Measurements from ENCODE around the gene ADAMTS9.

Gene ADAMTS9

DNA sequence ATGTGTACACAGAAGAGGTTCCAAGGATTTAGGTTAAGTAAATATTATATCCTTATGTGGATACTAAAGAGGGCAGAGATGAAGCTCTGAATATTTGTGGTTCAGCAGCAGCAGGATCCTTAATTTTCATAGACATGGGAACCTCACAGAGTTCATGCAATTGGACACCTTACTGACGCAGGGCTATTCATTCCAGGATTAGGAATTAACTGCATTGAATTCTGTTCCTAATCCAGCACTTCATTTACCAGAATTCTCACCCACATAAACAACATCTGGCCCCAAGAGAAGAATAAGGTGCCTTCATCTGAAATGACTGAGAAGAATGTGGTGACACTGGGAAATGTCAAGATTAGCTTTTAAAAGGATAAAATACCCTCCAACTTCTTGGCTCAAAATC, 62.4 kb downstream of the ADAMTS9 start:
- Mint-ChIP-seq H3K4me3 (no peak overlapping the region), H3K27me3 (no peaks in the 10 kb centered on the region), H3K9me3 (peaks cover 18% of the 10 kb centered on the region), H3K36me3 (ENCODE audit: low read depth) (no peaks in the 10 kb centered on the region), H3K27ac (no peak overlapping the region), H3K4me1 (ENCODE audit: low read depth) (no peaks in the 10 kb centered on the region)

- Mint-ChIP-seq H3K36me3 (ENCODE audit: low read depth) (no peaks in the 10 kb centered on the region), H3K9me3 (peaks cover 18% of the 10 kb centered on the region), H3K4me1 (ENCODE audit: low read depth) (no peaks in the 10 kb centered on the region), H3K27me3 (no peaks in the 10 kb centered on the region), H3K4me3 (no peak overlapping the region), H3K27ac (no peak overlapping the region)
Observed at GRCh38 chr3:64623125-64623524, 64.7 kb downstream of the ADAMTS9 start.

DNA sequence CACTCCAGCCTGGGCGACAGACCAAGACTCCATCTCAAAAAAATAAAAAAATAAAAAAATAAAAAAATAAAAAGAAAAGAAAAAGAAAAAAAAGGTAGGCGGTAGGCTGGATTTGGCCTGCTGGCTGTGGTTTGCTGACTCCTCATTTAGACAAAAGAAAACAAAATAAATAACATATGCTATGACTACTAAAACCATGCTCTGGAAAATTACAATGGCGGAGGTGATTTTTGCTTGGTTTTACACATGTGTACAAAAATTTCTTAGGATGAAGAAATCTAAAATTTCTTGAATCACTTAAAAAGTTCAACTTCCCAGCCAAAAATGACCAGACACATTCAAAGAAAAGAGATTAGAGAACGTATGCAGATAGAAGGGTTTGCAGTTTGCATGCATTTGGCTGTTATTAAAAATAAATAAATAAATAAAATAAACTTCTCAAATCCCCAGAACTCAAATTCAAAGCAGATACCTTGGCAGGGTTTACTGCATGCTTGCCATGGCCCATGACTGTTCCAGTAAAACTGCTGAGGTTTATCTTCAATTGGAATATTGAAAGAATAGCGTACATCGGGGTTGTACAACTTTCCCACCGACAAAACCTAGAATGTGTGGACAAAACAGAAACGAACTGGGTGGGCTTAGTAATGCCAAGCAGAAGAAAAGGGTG, 65.9 kb downstream of the ADAMTS9 start:
- Mint-ChIP-seq H3K4me3 (no peak overlapping the region), H3K4me1 (ENCODE audit: low read depth) (no peaks in the 10 kb centered on the region), H3K27ac (no peak overlapping the region), H3K9me3 (peaks cover 18% of the 10 kb centered on the region), H3K27me3 (no peaks in the 10 kb centered on the region), H3K36me3 (ENCODE audit: low read depth) (no peaks in the 10 kb centered on the region)

- Mint-ChIP-seq H3K4me3 (no peak overlapping the region), H3K4me1 (ENCODE audit: low read depth) (no peaks in the 10 kb centered on the region), H3K27ac (no peak overlapping the region), H3K36me3 (ENCODE audit: low read depth) (no peaks in the 10 kb centered on the region), H3K27me3 (no peaks in the 10 kb centered on the region), H3K9me3 (peaks cover 18% of the 10 kb centered on the region)
Observed at GRCh38 chr3:64621275-64621674, 66.5 kb downstream of the ADAMTS9 start.

DNA sequence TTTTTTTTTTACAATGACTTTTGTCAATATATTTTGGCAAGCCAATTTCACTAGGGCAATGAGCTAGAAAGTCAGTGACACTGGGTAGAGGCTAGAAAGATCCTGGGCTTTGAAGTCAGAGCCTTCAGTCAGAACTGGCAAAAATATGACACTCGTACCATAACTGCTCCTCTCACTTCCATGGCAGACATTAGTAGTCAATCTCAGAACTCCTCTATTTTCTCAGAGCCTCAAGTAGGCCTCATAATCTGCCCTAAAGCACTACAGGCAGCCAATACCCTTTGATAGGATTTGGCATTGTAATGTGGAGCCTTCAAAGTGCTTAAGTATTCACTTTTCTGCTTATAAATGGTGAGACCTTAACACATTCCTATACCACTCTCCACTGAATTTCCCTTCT, 67.8 kb downstream of the ADAMTS9 start:
- no peaks in the 10 kb centered on the region for H3K4me1 Mint-ChIP-seq (ENCODE audit: low read depth)
- H3K27ac Mint-ChIP-seq = no peak overlapping the region
- no peaks in the 10 kb centered on the region for H3K27me3 Mint-ChIP-seq
- peaks cover 18% of the 10 kb centered on the region for H3K9me3 Mint-ChIP-seq
- H3K4me3 Mint-ChIP-seq = no peak overlapping the region
- H3K36me3 Mint-ChIP-seq (ENCODE audit: low read depth) = no peaks in the 10 kb centered on the region

- Mint-ChIP-seq H3K27ac (no peak overlapping the region), H3K36me3 (ENCODE audit: low read depth) (no peaks in the 10 kb centered on the region), H3K4me1 (ENCODE audit: low read depth) (no peaks in the 10 kb centered on the region), H3K4me3 (no peak overlapping the region), H3K9me3 (peaks cover 18% of the 10 kb centered on the region), H3K27me3 (no peaks in the 10 kb centered on the region)
Observed at GRCh38 chr3:64619216-64619615, 68.6 kb downstream of the ADAMTS9 start.

DNA sequence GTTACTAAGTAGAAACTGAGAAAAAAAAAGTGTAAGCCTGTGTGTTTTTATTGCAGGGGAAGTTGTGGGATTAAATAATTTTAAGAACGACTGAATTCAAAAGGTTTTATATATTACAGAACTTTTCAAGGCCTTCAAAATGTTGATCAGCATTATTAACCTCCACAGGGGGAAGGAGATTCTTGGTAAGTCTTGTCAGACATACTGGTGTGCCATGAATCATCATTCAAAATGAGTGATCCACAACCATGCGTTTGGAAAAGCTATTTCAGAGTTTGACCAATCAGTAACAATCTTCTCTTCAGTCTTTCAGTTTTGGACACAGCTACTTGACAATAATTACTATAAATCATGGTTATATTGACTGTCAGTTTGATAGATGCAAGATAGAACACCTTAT, 70.2 kb downstream of the ADAMTS9 start:
- Mint-ChIP-seq H3K36me3 (ENCODE audit: low read depth) (no peaks in the 10 kb centered on the region), H3K9me3 (peaks cover 5% of the 10 kb centered on the region), H3K27ac (no peak overlapping the region), H3K4me1 (ENCODE audit: low read depth) (no peaks in the 10 kb centered on the region), H3K4me3 (no peak overlapping the region), H3K27me3 (no peaks in the 10 kb centered on the region)

DNA sequence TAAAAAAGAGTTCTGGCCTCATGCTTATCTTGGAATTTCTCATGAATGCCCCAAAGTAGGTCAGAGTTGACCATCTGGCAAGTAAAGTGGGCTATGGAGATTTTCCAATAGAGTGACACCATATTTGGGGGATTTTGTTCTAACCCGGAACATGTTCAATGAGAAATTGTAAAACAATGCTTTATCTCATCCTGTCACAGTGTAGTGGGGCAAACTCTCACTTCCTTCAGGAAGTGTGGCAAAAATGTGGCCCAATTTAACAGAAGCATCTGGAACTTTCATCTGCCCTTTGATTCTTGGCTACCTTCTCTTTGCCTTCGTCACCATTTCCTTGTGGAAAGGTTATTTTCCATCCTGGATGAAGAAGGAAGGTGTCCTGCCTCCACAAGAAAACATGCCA, 70.8 kb downstream of the ADAMTS9 start:
- no peaks in the 10 kb centered on the region for H3K4me1 Mint-ChIP-seq (ENCODE audit: low read depth)
- no peaks in the 10 kb centered on the region for H3K9me3 Mint-ChIP-seq
- H3K4me3 Mint-ChIP-seq = no peak overlapping the region
- H3K27me3 Mint-ChIP-seq = no peaks in the 10 kb centered on the region
- no peaks in the 10 kb centered on the region for H3K36me3 Mint-ChIP-seq (ENCODE audit: low read depth)
- H3K27ac Mint-ChIP-seq = no peak overlapping the region

DNA sequence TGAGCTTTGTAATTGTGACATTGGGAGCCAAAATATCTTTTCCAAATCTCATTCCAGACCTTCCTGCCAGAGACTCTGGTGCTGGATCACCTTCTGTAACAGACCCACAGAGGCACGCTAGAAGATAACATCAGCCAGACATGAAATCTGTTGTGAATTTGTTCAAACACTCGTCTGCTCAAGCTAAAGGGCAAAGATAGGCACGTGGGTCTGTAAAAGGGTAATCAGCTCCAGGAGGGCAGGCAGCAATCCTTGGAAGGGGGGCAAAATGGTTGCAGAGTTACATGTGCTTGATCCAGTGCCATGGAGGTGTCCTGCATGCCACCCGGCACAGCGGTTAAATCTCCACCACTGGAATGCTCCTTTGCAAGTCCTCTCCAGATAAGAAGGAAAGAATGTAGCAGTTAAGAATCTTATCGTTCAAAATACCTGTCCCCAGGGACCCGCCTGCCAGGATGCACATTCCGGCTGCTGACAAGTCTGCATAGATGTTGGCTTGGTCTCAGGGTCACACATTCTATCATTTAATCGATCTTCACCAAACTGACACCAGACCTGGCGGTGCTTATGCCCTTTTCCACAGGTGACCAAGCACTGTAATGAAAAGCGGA, 74.8 kb downstream of the ADAMTS9 start:
- no peaks in the 10 kb centered on the region for H3K36me3 Mint-ChIP-seq (ENCODE audit: low read depth)
- no peak overlapping the region for H3K4me3 Mint-ChIP-seq
- H3K4me1 Mint-ChIP-seq (ENCODE audit: low read depth) = no peaks in the 10 kb centered on the region
- H3K27ac Mint-ChIP-seq = no peak overlapping the region
- peaks cover 5% of the 10 kb centered on the region for H3K9me3 Mint-ChIP-seq
- H3K27me3 Mint-ChIP-seq = no peaks in the 10 kb centered on the region

DNA sequence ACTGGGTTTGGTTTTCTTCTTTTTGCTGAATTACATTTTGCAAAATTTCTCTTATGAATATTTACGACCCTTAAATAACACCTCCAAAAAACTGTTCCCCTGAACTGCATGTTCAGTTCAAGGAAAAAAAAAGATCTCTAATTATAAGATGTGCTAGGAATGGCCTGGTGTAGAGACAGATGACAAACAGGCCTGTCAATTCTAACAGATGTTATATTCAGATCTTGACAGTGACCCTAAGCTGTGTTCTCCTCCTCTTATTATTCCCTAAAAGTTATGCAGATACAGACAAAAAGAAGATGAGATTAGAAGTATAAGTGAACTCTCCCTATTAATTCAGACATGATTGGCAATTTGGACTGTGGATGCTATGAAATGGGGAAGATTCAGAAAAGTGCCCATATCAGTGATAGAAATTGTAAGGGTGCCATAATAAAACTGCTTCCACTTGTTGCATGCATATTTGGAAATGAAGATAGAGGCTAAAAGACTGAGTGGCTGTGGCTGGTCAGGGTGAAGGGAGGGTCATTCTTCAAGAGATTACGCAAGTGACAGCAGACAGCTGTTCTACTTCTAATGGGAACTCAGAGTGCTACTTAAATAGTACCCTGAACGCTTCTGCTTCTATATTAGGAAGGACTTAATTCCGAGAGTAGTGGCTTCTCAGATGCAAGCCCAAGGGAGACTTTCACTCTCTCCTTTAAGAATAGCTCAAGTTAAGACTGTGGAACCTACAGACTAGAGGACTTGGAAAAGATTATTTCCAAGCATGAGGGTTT, 75.5 kb downstream of the ADAMTS9 start:
- Mint-ChIP-seq H3K4me3 (no peak overlapping the region), H3K4me1 (ENCODE audit: low read depth) (no peaks in the 10 kb centered on the region), H3K27ac (no peak overlapping the region), H3K9me3 (peaks cover 5% of the 10 kb centered on the region), H3K27me3 (no peaks in the 10 kb centered on the region), H3K36me3 (ENCODE audit: low read depth) (no peaks in the 10 kb centered on the region)

DNA sequence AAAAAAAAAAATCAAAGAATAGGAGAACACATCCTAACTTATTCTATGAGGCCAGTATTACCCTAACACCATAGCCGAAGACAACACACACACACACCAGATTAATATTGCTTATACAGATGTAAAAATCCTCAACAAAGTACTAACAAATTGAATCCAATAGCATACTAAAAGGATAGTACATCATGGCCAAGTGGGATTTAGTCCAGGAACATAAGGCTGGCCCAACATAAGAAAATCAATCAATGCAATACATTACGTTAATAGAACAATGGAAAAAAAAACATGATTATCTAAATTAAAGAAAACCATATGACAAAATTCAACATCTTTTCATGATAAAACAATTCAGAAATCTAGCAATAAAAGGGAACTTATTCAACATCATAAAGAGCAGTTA, 79.1 kb downstream of the ADAMTS9 start:
- H3K4me3 Mint-ChIP-seq = no peak overlapping the region
- H3K36me3 Mint-ChIP-seq (ENCODE audit: low read depth) = no peaks in the 10 kb centered on the region

DNA sequence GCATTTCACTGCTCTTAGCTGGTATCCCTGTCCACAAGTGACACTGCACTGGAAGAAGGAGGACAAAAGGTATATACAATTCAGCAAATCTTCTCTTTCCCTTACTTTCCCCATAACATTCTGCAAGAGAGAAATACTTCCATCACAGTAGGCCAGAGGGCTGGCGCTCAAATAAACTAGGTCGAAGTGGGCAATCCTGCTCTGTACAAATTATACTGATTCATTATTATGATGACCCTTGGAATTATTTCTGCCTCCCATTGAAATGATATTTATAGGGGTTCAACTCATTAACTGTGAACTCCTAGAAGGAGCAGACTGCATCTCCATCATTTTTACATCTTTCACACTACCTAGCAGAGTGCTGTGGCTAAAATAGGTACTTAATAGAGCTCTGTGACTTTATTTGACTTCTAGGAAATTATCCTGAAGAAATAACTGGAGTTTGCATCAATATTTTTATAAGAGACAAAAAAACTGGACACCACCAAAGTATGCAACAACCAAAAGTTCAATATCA, 80.7 kb downstream of the ADAMTS9 start:
- Mint-ChIP-seq H3K9me3 (peaks cover 5% of the 10 kb centered on the region), H3K36me3 (ENCODE audit: low read depth) (no peaks in the 10 kb centered on the region), H3K27me3 (no peaks in the 10 kb centered on the region), H3K4me1 (ENCODE audit: low read depth) (no peaks in the 10 kb centered on the region), H3K27ac (no peak overlapping the region), H3K4me3 (no peak overlapping the region)

More for the DNA sequence above, 79.1 kb downstream of the ADAMTS9 start:
- Mint-ChIP-seq H3K4me1 (ENCODE audit: low read depth) (no peaks in the 10 kb centered on the region), H3K9me3 (peaks cover 5% of the 10 kb centered on the region), H3K27me3 (no peaks in the 10 kb centered on the region), H3K27ac (no peak overlapping the region)

DNA sequence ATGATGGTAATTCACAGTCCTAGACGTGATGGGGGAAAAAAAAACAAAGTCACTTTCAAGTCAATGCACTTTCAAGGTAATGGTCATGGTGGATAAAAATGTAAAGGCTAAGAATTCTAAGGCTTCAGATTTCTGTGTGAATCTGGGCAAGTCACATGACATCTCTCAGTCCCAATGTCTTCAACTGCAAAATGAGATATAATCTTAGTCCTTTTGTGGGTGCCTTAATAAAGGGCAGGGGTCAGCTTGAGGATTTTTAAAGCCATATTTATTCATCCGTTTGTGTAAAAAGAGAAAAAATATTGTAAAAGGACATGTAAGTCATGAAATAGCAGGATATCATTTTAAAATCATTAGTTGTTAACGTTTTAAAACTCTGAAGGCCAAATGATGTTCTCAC, 83.5 kb downstream of the ADAMTS9 start:
- H3K9me3 Mint-ChIP-seq = no peaks in the 10 kb centered on the region
- no peak overlapping the region for H3K27ac Mint-ChIP-seq
- no peaks in the 10 kb centered on the region for H3K36me3 Mint-ChIP-seq (ENCODE audit: low read depth)
- no peaks in the 10 kb centered on the region for H3K4me1 Mint-ChIP-seq (ENCODE audit: low read depth)
- no peak overlapping the region for H3K4me3 Mint-ChIP-seq
- H3K27me3 Mint-ChIP-seq = no peaks in the 10 kb centered on the region

DNA sequence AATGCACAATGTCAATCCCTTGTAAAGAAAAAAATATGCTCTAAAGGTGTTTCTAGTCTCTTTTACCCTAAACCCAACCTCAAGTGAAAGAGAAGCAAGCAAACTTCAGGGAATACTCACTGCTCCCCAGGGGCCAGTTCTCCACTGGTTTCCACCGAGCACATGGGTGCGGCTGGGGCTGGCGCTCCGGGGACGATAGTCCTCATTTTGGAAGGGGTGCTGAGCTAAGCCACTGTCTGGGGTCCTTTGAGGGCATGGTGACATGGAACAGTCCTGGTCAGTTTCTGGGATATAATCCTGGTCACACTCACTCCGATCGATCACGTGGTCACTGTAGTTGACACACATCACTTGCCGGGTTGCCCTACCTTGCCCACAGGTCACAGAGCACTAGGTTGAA, 86.0 kb downstream of the ADAMTS9 start:
- Mint-ChIP-seq H3K27me3 (no peaks in the 10 kb centered on the region), H3K27ac (no peak overlapping the region), H3K9me3 (peaks cover 4% of the 10 kb centered on the region), H3K4me3 (no peak overlapping the region), H3K36me3 (ENCODE audit: low read depth) (no peaks in the 10 kb centered on the region), H3K4me1 (ENCODE audit: low read depth) (no peaks in the 10 kb centered on the region)

- Mint-ChIP-seq H3K4me3 (no peak overlapping the region), H3K27me3 (no peaks in the 10 kb centered on the region), H3K9me3 (peaks cover 4% of the 10 kb centered on the region), H3K4me1 (ENCODE audit: low read depth) (no peaks in the 10 kb centered on the region), H3K27ac (no peak overlapping the region), H3K36me3 (ENCODE audit: low read depth) (no peaks in the 10 kb centered on the region)
Observed at GRCh38 chr3:64600246-64600950, 87.4 kb downstream of the ADAMTS9 start.

All from stimulated activated naive CD8-positive, alpha-beta T cell treated with anti-CD3 and anti-CD28 coated beads, Interleukin-15, Interleukin-2, amounts not matched to agents 100 ng/mL and 50 ng/mL, for 24 hours (primary cell).